HFFc6 (cell line): ENCODE measurements around the gene SSBP2. TPM values are rescaled to one million over a fixed set of nuclear protein-coding genes. Genes with fewer than 3 reads are reported as not detected.

Experiments used
- DNase-seq: peaks from one replicate; pipeline ENCODE4 v3.0.0-alpha.2; 2018
- H3K27ac Mint-ChIP-seq: 2 replicates; pipeline ENCODE4 v1.8.0; 2020; ENCODE audit warnings: mild to moderate bottlenecking, mixed read lengths
- H3K27me3 Mint-ChIP-seq: 2 replicates; pipeline ENCODE4 v1.8.0; 2021; ENCODE audit warnings: mild to moderate bottlenecking, moderate library complexity, mixed read lengths; ENCODE audit not compliant: insufficient read depth
- H3K36me3 Mint-ChIP-seq: 2 replicates; pipeline ENCODE4 v1.8.0; 2021; ENCODE audit warnings: low read depth, mixed read lengths
- H3K4me1 Mint-ChIP-seq: 2 replicates; pipeline ENCODE4 v1.8.0; 2020; ENCODE audit warnings: low read depth, mixed read lengths
- H3K4me3 Mint-ChIP-seq: 2 replicates; pipeline ENCODE4 v1.8.0; 2020; ENCODE audit warnings: mild to moderate bottlenecking, moderate library complexity, mixed read lengths
- H3K9me3 Mint-ChIP-seq: 2 replicates; pipeline ENCODE4 v1.8.0; 2020; ENCODE audit warnings: mild to moderate bottlenecking, mixed read lengths
- total RNA-seq, 6 experiments: library from RNA; stranded (reverse); fragmentation: NEBNext Ultra II Directional; extraction: Animal tissue kit (Norgen Biotek cat#: 25700); gene quantifications; 2 replicates in 1 of 6; 3 replicates in 5 of 6; pipeline ENCODE4 v1.2.3, GENCODE V29; 2021
- TF ChIP-seq, protein P1 (sequence below): fragments of 200-600 bp; sonication (generic); IDR thresholded peaks from 2 replicates; pipeline ENCODE4 v1.5.0; 2021; ENCODE audit warnings: antibody characterized with exemption, mild to moderate bottlenecking

SSBP2 gene
- total RNA-seq, 6 experiments from 2014 or later: 21.0 to 28.6 (median 25.1) TPM

DNA sequence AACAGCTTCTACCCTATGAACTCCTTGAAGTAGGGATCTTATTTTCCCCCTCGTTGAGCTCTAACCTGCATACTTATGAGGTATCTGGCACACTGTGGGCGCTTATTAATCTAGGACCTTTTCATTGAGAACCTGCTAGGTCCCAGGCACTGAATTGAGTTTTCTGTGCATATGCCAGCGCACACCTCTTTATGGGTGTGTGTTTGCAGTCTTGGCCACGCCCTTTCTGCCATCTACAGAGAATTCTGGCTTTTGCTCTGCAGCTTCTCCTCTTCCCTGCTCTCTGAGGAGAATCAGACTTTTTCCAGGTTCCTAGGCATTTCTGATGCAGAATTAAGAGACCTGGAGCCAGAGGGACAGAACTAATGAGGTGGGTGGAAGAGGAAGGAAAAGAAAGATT, 25.4 kb upstream of the SSBP2 start:
- Mint-ChIP-seq H3K36me3 (peaks cover 9% of the 10 kb centered on the region; the same call in 1 of the 2 replicates), H3K27me3 (no peaks in the 10 kb centered on the region), H3K4me3 (no peak overlapping the region), H3K27ac (no peak overlapping the region), H3K4me1 (peaks cover 37% of the 10 kb centered on the region), H3K9me3 (no peaks in the 10 kb centered on the region; the same call in 1 of the 2 replicates)
- TF ChIP-seq, protein P1, sequence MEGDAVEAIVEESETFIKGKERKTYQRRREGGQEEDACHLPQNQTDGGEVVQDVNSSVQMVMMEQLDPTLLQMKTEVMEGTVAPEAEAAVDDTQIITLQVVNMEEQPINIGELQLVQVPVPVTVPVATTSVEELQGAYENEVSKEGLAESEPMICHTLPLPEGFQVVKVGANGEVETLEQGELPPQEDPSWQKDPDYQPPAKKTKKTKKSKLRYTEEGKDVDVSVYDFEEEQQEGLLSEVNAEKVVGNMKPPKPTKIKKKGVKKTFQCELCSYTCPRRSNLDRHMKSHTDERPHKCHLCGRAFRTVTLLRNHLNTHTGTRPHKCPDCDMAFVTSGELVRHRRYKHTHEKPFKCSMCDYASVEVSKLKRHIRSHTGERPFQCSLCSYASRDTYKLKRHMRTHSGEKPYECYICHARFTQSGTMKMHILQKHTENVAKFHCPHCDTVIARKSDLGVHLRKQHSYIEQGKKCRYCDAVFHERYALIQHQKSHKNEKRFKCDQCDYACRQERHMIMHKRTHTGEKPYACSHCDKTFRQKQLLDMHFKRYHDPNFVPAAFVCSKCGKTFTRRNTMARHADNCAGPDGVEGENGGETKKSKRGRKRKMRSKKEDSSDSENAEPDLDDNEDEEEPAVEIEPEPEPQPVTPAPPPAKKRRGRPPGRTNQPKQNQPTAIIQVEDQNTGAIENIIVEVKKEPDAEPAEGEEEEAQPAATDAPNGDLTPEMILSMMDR: no peak
- no peak for DNase-seq

DNA sequence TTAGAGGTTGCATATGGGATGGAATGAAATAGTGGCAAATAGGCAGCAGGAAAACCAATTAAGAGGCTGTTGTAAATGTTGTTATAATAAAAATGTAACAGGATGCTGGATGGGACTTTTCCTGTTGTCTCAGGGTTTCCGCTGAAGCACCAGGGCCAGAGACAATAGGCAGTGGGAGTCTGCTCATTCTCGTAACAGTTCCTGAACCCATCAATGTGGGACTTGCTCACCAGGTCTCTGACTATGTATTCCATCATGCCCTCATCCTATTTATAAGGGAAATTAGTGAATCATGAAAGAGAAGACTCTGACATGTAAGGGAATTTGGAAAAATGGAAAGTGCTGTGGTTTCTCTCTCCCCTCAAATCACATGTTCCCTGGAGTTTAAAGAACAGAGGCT, 23.5 kb upstream of the SSBP2 start:
- Mint-ChIP-seq H3K27ac (no peak overlapping the region), H3K9me3 (no peaks in the 10 kb centered on the region; the same call in 1 of the 2 replicates), H3K36me3 (peaks cover 9% of the 10 kb centered on the region; the same call in 1 of the 2 replicates), H3K4me3 (no peak overlapping the region), H3K4me1 (peaks cover 36% of the 10 kb centered on the region), H3K27me3 (no peaks in the 10 kb centered on the region)
- no peak for DNase-seq
- TF ChIP-seq, protein P1: no peak

DNA sequence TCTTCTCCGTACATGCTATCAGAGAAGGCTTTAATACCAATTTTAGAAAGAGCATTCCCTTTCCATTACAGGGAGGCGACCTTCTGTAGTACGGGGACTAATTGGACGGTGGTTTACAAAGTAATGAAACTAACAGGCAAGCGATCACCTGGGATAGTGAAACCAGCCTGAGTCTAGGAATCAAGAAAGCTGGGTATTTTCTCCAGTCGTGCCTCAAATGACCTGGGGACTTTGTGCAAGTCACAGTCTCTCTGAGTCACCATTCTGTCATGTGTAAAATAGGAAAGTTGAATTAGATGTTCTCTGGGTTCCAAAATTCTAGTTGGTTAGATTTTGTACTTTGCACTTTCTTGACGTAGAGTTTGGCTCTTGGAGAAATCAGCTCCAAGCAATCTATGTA, 22.7 kb upstream of the SSBP2 start:
- peaks cover 9% of the 10 kb centered on the region; the same call in 1 of the 2 replicates for H3K36me3 Mint-ChIP-seq
- no peak for DNase-seq
- H3K27me3 Mint-ChIP-seq: no peaks in the 10 kb centered on the region
- H3K9me3 Mint-ChIP-seq: no peaks in the 10 kb centered on the region; the same call in 1 of the 2 replicates
- peaks cover 36% of the 10 kb centered on the region for H3K4me1 Mint-ChIP-seq
- TF ChIP-seq, protein P1: no peak
- H3K27ac Mint-ChIP-seq: no peak overlapping the region; the same call in 1 of the 2 replicates
- no peak overlapping the region for H3K4me3 Mint-ChIP-seq

DNA sequence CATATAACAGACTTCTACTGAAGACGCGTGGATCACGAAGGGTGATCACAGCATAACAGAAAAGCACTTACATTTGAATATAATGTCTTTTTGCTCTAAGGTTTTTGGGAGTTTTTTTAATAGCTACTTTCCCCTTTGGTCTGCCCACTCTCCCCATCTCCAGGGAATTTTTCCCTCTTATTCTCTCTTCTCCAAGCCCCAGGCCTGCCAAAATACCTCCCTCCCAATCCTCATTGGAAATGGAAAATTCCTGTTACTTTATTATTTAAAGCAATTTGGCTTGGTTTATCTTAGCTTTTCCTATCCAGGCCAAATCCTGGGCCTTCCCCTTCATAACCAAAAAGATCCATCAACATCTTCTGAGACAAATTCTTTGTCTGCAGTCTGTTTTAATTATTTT, 22.3 kb upstream of the SSBP2 start:
- Mint-ChIP-seq H3K9me3 (no peaks in the 10 kb centered on the region; the same call in 1 of the 2 replicates), H3K4me3 (no peak overlapping the region), H3K27me3 (no peaks in the 10 kb centered on the region), H3K36me3 (peaks cover 9% of the 10 kb centered on the region; the same call in 1 of the 2 replicates), H3K27ac (no peak overlapping the region), H3K4me1 (peaks cover 36% of the 10 kb centered on the region)
- TF ChIP-seq, protein P1: no peak
- no peak for DNase-seq

DNA sequence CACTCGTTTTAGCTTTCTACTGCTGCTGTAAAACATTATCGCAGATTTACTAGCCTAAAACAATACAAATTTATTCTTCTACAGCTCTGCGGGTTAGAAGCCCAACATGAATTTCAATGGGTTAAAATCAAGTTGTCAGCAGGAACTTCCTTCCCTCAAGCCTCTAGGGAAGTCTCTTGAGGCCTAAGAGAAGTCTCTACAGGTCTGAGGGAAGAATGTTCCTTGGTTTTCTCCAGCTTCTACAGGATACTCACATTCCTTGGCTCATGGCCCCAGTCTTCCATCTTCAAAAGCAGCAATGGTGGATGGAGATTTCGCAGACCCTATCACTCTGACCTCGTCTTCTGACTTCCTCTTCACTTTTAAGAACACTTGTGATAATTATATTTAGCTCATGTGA, 21.6 kb upstream of the SSBP2 start:
- no peaks in the 10 kb centered on the region for H3K27me3 Mint-ChIP-seq
- peaks cover 41% of the 10 kb centered on the region for H3K4me1 Mint-ChIP-seq
- no peak overlapping the region for H3K27ac Mint-ChIP-seq
- no peak for DNase-seq
- TF ChIP-seq, protein P1: no peak
- no peak overlapping the region for H3K4me3 Mint-ChIP-seq
- H3K36me3 Mint-ChIP-seq: peaks cover 9% of the 10 kb centered on the region; the same call in 1 of the 2 replicates
- H3K9me3 Mint-ChIP-seq: no peaks in the 10 kb centered on the region; the same call in 1 of the 2 replicates
